ENCODE measurements around the gene OPALIN.

- TF ChIP-seq CTCF (IDR thresholded peaks at IDR 0.05 in 8 of 11, conservative IDR thresholded peaks at IDR 0.05 in 3 of 11), result no peak
- no peak for TF ChIP-seq POLR2A (IDR thresholded peaks at IDR 0.05)
- no peak for TF ChIP-seq POLR2AphosphoS5 (IDR thresholded peaks at IDR 0.05)
Measured at GRCh38 chr10:96339383-96339782, 19.4 kb downstream of the OPALIN start.

Measured in spleen (tissue), 7 donors.